GM19023 (cell line): ENCODE measurements around the gene SLC7A1.

Source experiments
- ATAC-seq: cut with Tn5 transposase; IDR thresholded peaks from one replicate; pipeline ENCODE4 v1.9.1; 2021; ENCODE audit warnings: mild to moderate bottlenecking, moderate library complexity; ENCODE audit not compliant: unreplicated experiment

SLC7A1 gene

GRCh38 chr13:29532821-29533220, 62.7 kb downstream of the SLC7A1 start:
- no peak for ATAC-seq

DNA sequence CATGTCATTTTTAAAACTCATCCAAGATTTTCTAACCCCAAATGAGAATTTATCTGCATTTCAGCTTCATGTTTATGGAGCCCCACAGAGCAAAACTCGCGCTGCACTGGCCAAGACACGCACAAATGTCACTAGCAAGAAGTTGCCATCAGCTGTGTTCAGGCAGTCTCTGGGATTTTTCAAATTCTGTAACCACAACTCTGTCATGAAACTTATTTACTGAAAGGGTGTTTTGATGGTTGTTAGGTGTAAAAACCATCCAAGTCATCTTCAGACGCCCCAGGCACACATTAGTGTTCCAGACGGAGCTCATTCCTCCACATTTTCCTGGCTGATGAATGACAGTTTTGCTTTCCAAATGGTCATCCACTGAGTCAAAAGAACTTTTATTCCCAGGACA, 63.4 kb downstream of the SLC7A1 start:
- ATAC-seq = no peak

DNA sequence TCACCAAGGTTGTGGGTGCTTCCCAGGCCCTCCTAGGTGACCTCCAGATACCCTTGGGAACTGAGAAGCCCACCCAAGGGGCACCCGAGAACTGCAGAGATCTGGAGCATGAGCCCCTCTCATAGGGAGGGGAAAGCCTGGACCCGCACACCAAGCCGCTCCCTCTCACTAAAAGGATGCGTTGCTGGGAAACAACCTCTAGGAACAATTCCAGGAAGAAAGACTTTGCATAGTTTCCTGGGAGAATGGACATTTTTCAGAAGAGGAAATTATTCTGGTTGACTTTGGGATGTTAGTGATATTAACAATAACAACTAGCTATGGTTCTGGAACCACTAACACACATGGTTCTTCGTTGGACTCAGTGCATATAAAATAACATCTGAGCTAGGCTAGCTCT, 64.6 kb downstream of the SLC7A1 start:
- ATAC-seq = no peak

DNA sequence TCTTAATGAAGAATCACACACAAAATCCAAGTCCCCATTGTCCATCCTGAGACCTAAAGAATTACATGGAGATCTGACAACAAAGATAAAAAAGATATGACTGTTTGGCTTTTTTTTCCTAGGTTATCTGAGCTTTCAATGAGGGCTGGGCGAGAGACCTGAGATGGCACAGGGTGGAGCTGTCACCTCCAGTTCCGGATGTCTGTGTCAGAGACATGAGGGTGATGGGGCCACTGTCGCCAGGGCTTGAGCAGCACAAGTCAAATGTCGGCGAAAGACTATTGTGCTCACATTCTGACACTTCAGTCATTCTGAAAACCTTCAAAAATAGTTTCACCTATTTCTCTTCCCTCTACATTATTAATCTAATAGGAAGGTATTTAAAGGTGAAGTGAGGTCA, 65.7 kb downstream of the SLC7A1 start:
- ATAC-seq = no peak

DNA sequence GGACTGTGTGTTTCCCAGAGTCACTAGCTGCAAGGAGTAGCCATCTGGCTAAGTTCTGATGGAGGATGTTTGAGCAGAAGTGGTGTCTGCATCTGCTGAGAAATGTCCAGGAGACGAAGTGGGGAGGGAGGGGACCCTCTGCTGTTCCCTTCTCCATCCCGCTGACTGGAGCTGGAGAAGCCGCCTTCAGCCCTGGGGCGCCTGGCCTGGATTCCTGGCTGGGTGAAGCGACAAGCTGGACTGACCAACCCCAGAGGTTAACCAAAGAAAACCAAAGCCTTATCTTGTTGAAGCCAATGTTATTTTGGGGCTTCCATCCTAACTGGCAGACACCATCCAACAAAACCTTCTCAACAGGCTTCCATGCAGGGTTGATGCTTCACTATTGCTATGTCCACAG, 67.6 kb downstream of the SLC7A1 start:
- no peak for ATAC-seq

GRCh38 chr13:29527511-29527910, 68.0 kb downstream of the SLC7A1 start:
- no peak for ATAC-seq

GRCh38 chr13:29526741-29527140, 68.7 kb downstream of the SLC7A1 start:
- no peak for ATAC-seq

DNA sequence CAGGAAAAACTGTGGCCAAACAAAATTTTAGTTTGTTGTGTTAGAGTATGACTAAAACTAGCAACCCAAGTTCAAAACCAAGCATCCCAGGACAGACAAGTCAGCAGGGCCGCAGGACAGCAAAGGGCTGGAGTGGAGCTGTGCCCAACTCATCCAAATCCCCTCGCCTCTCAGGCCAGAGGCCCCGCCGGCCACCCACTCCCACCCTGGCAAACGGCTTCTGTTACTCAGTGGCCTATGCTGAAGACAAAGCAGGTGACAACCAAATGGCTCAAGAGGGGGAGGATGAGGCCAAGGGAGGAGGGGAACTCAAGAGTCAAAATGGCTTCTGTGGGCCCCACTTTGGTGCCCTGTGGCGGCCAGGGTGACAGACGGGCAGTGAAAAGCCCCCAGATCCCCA, 69.7 kb downstream of the SLC7A1 start:
- ATAC-seq = no peak

GRCh38 chr13:29524641-29525040, 70.8 kb downstream of the SLC7A1 start:
- no peak for ATAC-seq

DNA sequence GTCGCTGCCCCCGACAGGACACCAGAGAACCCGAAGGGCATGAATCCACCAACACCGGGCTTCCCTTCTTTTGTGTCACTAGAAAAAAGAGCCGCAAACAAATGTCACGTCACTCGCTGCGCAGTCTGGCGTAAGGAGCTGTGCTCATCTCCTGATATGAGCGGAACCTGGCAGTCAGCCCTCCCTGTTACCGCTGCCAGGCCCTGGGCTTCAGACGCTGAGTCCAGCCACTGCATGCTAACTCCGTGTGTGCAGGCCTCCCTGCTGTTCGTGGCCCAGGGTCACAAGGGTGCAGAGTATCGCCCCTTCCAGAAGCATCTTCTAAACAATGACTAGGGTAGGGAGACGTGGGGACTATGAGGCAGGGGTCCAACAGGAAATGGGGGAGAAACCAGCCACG, 71.3 kb downstream of the SLC7A1 start:
- ATAC-seq = no peak

DNA sequence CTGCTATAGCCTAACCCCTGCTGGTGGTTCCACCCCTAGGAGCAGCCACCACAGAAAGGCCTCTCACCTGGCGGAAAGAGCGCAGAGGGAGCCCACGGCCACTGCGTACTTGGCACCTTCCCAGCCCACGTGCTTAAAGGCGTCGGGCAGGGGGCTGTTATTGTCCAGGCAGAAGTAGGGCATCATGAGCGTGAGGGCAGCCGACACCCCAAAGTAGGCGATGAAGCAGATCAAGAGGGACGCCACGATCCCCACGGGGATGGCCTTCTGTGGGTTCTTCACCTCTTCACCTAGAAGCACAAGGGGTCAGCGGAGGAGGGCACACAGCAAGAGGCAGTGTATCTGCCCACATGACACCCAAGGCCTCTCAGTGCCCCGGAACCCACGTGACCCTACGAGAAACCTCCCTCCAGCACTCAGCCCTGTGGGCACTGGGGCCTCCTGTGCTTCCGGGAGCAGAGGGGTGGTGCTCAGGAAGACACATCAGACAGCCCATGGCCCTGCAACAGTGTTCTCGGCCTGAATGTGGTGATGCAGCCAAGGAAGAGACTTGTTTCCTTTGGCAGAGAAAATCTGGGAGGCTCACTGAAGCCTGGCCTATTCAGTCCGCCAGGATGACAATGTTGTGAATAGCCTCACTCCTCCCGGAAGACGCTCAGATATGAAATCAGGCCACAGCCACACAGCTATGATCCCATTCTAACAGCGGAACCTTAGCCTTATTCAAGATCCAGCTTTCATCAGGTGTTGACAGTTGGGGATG, 72.1 kb downstream of the SLC7A1 start:
- no peak for ATAC-seq

DNA sequence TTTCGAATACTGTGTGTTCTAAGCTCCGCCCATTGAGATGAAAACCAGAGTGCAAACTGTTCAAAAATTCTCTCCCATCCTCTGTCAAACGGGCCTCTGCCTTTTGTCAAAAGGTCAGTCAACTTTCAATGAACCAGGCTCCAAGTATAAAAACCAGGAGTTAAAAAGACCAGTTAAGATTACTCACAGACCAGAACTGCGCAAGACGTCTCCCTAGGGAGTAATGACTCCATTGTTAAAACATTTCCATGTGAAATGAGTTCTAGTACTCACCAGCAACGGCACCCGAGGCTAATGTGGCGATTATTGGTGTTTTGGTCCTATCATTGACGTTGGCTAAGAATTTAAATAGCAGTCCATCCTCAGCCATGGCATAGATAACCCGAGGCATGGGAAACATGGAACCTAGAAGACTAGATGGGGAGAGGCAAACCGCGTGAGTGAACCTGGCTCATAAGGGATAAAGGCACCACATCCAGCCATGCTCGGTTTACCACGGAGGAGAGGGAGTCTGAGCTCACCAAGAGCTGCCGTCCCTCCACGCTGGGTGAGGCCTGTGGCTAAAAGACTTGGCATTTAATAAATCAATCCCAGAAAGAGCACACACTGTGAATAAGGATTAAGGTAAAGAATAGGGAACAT, 73.3 kb downstream of the SLC7A1 start:
- ATAC-seq = no peak

GRCh38 chr13:29521336-29521735, 74.2 kb downstream of the SLC7A1 start:
- ATAC-seq = no peak

- no peak for ATAC-seq
These were observed 74.8 kb downstream of the SLC7A1 start for GRCh38 chr13:29520671-29521070.

DNA sequence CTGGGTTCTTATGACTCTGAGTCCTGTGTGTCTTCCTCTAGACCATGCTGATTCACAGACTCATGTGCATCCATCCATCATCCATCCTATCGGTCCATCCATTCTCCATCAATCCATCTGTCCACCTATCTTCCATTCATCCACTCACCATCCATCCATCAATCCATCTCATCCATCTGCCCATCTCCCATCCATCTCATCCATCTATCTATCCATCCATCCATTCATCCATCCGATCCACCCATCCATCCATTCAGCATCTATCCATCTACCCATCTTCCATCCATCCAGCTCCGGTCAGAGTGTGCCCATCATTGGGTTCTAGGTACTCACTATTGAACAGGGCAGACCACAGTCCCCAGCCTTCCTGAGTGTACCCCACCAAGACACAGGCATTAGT, 75.6 kb downstream of the SLC7A1 start:
- no peak for ATAC-seq

DNA sequence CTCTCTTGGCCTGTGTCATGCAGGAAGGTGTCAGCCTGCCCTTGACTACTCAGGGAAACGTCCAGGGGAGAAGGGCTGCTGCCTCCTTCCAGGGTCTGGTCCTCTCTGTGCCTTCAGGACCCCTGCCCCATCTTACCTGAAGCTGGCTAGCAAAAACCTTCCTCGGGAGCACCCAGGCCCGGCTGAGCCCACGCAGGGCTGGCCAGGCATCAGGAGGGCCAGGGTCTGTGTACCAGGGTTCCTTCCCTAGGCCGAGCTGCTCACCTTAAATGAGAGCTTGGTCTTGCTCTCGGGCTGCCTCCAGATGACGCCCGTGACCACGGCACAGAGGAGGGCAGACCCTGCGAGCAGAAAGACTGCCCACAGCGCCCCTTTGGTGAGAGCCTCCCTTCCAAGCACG, 78.6 kb downstream of the SLC7A1 start:
- ATAC-seq = no peak

GRCh38 chr13:29516012-29516411, 79.5 kb downstream of the SLC7A1 start:
- ATAC-seq = no peak

GRCh38 chr13:29515372-29515771, 80.1 kb downstream of the SLC7A1 start:
- no peak for ATAC-seq

- no peak for ATAC-seq
These were observed 80.7 kb downstream of the SLC7A1 start for GRCh38 chr13:29514720-29515310.

DNA sequence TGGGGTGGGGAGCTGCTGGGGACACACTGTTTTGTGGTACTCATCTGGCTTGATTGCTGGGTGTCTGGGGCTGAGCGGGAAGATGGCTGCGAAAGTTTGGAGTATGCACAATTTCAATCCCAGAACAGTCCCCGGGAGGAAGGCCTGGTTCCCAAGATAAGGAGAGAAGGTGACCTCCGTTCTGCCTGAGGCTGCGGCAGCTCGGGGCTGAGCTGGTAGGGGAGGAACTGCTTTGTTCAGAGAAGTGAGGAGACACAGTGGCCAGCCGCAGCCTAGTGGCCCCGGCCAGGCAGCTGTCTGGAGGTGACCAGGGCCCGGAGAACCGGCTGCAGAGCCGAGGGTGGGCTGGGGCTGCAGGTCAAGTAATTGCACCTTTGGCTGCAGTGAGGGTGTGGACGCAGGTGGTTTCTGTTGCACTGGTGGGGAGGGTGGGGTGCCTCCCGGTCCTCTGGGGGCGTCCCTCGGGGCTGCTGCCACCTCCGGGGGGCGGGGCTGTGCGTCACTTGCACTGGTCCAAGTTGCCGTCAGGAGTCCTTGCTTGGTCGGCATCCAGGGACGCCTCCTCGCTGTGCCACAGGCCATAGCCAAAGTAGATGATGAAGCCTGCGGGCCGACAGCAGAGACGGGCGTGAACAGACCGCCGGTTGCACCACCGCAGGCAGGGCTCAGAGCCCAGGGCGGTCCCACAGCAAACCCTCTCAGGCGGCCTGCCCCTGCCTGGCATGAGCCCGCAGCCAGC, 81.3 kb downstream of the SLC7A1 start:
- ATAC-seq = no peak
